MM.1S (cell line): Measurements from ENCODE around the gene PSPH.

Experiments used
- DNase-seq: peaks from one replicate; pipeline ENCODE4 v3.0.0-alpha.2; 2015
- H2AFZ ChIP-seq: fragments of 300-600 bp; sonication (generic); 2 replicates; pipeline ENCODE4 v1.6.0; 2016; ENCODE audit warnings: antibody characterized with exemption, low read length
- H3F3A ChIP-seq: fragments of 300-600 bp; sonication (generic); 2 replicates; pipeline ENCODE4 v1.6.1; 2016; ENCODE audit warnings: mild to moderate bottlenecking, antibody characterized with exemption, low read length, moderate library complexity, mixed read lengths; ENCODE audit not compliant: insufficient read depth
- H3K27ac ChIP-seq: fragments of 300-600 bp; sonication (generic); 2 replicates; pipeline ENCODE4 v1.5.1; 2016; ENCODE audit warnings: mild to moderate bottlenecking, low read length
- H3K27me3 ChIP-seq: fragments of 300-600 bp; sonication (generic); replicated peaks from 2 replicates; pipeline ENCODE4 v1.6.0; 2016; ENCODE audit warnings: low read length; ENCODE audit not compliant: insufficient read depth
- H3K36me3 ChIP-seq: fragments of 300-600 bp; sonication (generic); replicated peaks from 2 replicates; pipeline ENCODE4 v1.6.1; 2016; ENCODE audit warnings: mild to moderate bottlenecking, low read length, mixed read lengths; ENCODE audit not compliant: insufficient read depth
- H3K4me1 ChIP-seq: fragments of 300-600 bp; sonication (generic); 2 replicates; pipeline ENCODE4 v1.6.1; 2016; ENCODE audit warnings: low read length, mixed read lengths
- H3K4me2 ChIP-seq: fragments of 300-600 bp; sonication (generic); 2 replicates; pipeline ENCODE4 v1.6.0; 2016; ENCODE audit warnings: low read depth, low read length
- H3K4me3 ChIP-seq: fragments of 300-600 bp; sonication (generic); 2 replicates; pipeline ENCODE4 v1.5.1; 2016; ENCODE audit warnings: low read length, mixed read lengths
- H3K79me2 ChIP-seq: fragments of 300-600 bp; sonication (generic); 2 replicates; pipeline ENCODE4 v1.6.1; 2016; ENCODE audit warnings: mixed run types, low read length, mixed read lengths
- H3K9ac ChIP-seq: fragments of 300-600 bp; sonication (generic); 2 replicates; pipeline ENCODE4 v1.6.1; 2016; ENCODE audit warnings: low read length, mixed read lengths
- H3K9me2 ChIP-seq: fragments of 300-600 bp; sonication (generic); replicated peaks from 2 replicates; pipeline ENCODE4 v1.6.1; 2016; ENCODE audit warnings: mild to moderate bottlenecking, low read length, mixed read lengths; ENCODE audit not compliant: insufficient read depth
- H3K9me3 ChIP-seq: fragments of 300-600 bp; sonication (generic); replicated peaks from 2 replicates; pipeline ENCODE4 v1.6.1; 2016; ENCODE audit warnings: mild to moderate bottlenecking, low read length, mixed read lengths; ENCODE audit not compliant: insufficient read depth
- H4K20me1 ChIP-seq: fragments of 300-600 bp; sonication (generic); 2 replicates; pipeline ENCODE4 v1.6.1; 2016; ENCODE audit warnings: mild to moderate bottlenecking, low read length, moderate library complexity, mixed read lengths; ENCODE audit not compliant: insufficient read depth
- CTCF ChIP-seq: fragments of 300-600 bp; sonication (generic); IDR thresholded peaks from 2 replicates; pipeline ENCODE4 v1.5.1; 2016; ENCODE audit warnings: antibody characterized with exemption, low read length, mixed read lengths
- EZH2 ChIP-seq: fragments of 300-600 bp; sonication (generic); optimal IDR thresholded peaks from 2 replicates; pipeline ENCODE3; 2017; ENCODE audit warnings: low read depth, mild to moderate bottlenecking, antibody characterized with exemption, low read length, mixed read lengths
- EZH2phosphoT487 ChIP-seq: fragments of 300-600 bp; sonication (generic); IDR thresholded peaks from 2 replicates; pipeline ENCODE4 v1.6.1; 2018; ENCODE audit warnings: antibody characterized with exemption, low read length

Gene PSPH

GRCh38 chr7:56007891-56008290 lies 43.4 kb downstream of the PSPH start:
- Histone ChIP-seq H3K36me3 (no peaks in the 10 kb centered on the region), H2AFZ (no peak overlapping the region), H3K9me3 (no peaks in the 10 kb centered on the region), H3K27ac (no peak overlapping the region), H3K4me2 (no peak overlapping the region), H3F3A (no peaks in the 10 kb centered on the region), H3K9me2 (no peaks in the 10 kb centered on the region), H3K4me1 (no peaks in the 10 kb centered on the region), H3K9ac (no peak overlapping the region), H3K4me3 (no peak overlapping the region), H3K79me2 (no peaks in the 10 kb centered on the region), H4K20me1 (no peaks in the 10 kb centered on the region), H3K27me3 (no peaks in the 10 kb centered on the region)
- TF ChIP-seq EZH2phosphoT487, result no peak
- no peak for TF ChIP-seq EZH2
- TF ChIP-seq CTCF, result no peak
- no peak for DNase-seq

- H3K4me2 ChIP-seq, result no peak overlapping the region
- H3K36me3 ChIP-seq, result no peaks in the 10 kb centered on the region
- H3K9me3 ChIP-seq, result no peaks in the 10 kb centered on the region
- no peaks in the 10 kb centered on the region for H3K9me2 ChIP-seq
- no peaks in the 10 kb centered on the region for H3F3A ChIP-seq
- DNase-seq, result no peak
- H3K4me3 ChIP-seq, result no peak overlapping the region
- no peaks in the 10 kb centered on the region for H3K79me2 ChIP-seq
- no peaks in the 10 kb centered on the region for H3K27me3 ChIP-seq
- no peak overlapping the region for H2AFZ ChIP-seq
- no peak overlapping the region for H3K9ac ChIP-seq
- no peaks in the 10 kb centered on the region for H4K20me1 ChIP-seq
- no peak overlapping the region for H3K27ac ChIP-seq
- no peaks in the 10 kb centered on the region for H3K4me1 ChIP-seq
- TF ChIP-seq EZH2phosphoT487 (no peak), CTCF (no peak), EZH2 (no peak)
These were observed 44.0 kb downstream of the PSPH start for GRCh38 chr7:56007167-56007652.

GRCh38 chr7:56003749-56004148 lies 47.5 kb downstream of the PSPH start:
- no peak for DNase-seq
- no peaks in the 10 kb centered on the region for H3K27me3 ChIP-seq
- H3K9me2 ChIP-seq, result no peaks in the 10 kb centered on the region
- no peak overlapping the region for H3K27ac ChIP-seq
- H3K4me1 ChIP-seq, result no peaks in the 10 kb centered on the region
- no peaks in the 10 kb centered on the region for H3K36me3 ChIP-seq
- no peaks in the 10 kb centered on the region for H4K20me1 ChIP-seq
- no peaks in the 10 kb centered on the region for H3K79me2 ChIP-seq
- no peak overlapping the region for H2AFZ ChIP-seq
- H3K9me3 ChIP-seq, result no peaks in the 10 kb centered on the region
- no peak overlapping the region for H3K4me2 ChIP-seq
- H3K9ac ChIP-seq, result no peak overlapping the region
- no peaks in the 10 kb centered on the region for H3F3A ChIP-seq
- no peak overlapping the region for H3K4me3 ChIP-seq
- TF ChIP-seq CTCF (no peak), EZH2phosphoT487 (no peak), EZH2 (no peak)
